GM13977 (cell line): ENCODE results near the gene GSN.

Source experiments
- DNase-seq: peaks from one replicate; pipeline ENCODE4 v3.0.0; 2012; ENCODE audit warnings: low spot score
- in situ Hi-C: fragments of 300-500 bp; cut with MboI; formaldehyde crosslinking; loops from one replicate; pipeline ENCODE4 v1.12.0; 2022; ENCODE audit warnings: low sequenced_read_pairs, low pct_unique_long_range_greater_than_20kb, mixed read lengths, inconsistent platforms; ENCODE audit not compliant: unreplicated experiment
- TF ChIP-seq, protein P1 (sequence below): IDR thresholded peaks from 2 replicates; pipeline ENCODE4 v1.5.1; 2012; ENCODE audit warnings: mild to moderate bottlenecking, control low read depth; ENCODE audit not compliant: insufficient read depth; ENCODE audit errors: extremely low read depth, missing control alignments

The GSN gene

DNA sequence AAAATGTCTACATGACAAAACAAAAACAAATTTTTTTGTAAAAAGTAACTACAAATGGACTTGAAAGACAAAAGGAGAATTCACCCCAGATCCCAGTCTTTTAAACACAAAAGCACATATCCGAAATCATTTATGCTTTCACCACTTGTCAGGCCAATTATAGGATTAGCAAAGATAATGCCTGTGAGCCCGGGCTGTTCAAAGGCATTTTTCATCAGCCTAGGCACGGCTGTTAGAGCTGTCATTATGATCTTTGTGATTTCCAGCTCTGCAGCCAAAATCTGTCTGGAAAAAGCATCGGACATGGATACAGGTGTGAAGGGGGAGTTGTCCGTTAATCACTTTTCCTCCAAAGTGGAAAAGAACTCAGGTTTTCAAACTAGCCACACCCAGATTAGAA is 42.7 kb upstream of the GSN start:
- in situ Hi-C loops, result no loop called here

DNA sequence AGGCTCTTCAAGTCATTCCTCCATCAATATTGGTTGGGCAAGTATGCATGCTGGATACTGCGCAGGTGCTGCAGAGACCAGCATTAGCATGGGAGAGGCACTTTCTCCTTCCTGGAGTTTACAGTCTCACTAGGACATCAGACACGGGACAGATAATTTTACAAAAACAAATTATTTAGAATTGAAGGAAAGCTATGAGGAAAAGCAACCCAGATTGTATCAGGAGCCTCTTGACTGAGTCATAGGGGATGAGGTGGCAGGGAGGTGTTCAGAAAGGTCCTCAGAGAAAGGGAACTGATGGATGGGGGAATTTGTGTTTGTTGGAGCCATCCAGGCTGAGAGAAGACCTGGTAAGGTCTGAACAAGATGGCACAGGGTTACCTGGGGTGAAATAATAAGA is 41.8 kb upstream of the GSN start:
- TF ChIP-seq, protein P1, sequence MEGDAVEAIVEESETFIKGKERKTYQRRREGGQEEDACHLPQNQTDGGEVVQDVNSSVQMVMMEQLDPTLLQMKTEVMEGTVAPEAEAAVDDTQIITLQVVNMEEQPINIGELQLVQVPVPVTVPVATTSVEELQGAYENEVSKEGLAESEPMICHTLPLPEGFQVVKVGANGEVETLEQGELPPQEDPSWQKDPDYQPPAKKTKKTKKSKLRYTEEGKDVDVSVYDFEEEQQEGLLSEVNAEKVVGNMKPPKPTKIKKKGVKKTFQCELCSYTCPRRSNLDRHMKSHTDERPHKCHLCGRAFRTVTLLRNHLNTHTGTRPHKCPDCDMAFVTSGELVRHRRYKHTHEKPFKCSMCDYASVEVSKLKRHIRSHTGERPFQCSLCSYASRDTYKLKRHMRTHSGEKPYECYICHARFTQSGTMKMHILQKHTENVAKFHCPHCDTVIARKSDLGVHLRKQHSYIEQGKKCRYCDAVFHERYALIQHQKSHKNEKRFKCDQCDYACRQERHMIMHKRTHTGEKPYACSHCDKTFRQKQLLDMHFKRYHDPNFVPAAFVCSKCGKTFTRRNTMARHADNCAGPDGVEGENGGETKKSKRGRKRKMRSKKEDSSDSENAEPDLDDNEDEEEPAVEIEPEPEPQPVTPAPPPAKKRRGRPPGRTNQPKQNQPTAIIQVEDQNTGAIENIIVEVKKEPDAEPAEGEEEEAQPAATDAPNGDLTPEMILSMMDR, result no peak
- in situ Hi-C loops, result no loop called here
- no peak for DNase-seq

More for the DNA sequence above, 42.7 kb upstream of the GSN start:
- no peak for DNase-seq
- TF ChIP-seq, protein P1, result no peak

DNA sequence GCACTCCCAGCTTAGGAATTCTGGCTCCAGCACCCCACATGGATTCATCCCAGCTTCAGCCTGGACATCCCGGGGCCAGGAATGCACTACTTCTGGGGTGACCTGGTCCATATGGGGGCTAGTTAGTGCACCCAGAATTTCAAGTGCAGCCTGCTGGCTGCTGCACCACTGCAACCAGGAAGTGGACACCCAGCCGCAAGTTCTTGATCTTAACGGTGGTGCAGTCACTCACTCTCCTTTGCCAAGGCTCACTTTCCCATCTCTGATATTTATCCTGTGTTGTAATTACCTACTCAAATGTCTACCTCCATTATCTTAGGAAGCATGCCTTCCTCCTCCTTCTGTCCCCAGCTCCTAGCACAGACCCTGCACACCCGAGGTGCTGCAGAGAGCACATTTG is 40.1 kb upstream of the GSN start:
- in situ Hi-C loops, result no loop called here
- TF ChIP-seq, protein P1, result no peak
- DNase-seq, result no peak

DNA sequence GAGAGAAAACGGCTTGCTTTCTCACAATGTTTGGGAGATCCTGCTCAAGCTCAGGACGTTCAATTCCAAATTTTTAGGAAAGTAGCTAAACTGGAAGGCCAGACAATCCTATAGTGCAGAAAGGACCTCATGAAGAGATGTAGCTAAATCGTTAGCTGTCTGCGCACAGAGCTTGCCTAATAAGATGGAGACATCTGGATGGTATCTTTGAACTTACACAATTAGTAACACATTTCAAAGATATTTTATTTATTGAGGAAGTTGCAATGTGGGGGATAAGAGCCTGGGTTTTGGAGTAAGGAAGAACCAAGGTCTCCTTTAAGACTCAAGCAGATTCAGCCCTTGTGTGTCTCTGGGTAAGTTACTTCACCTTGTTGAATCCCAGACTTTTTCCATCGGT is 37.7 kb upstream of the GSN start:
- DNase-seq, result no peak
- in situ Hi-C loops, result no loop called here
- TF ChIP-seq, protein P1, result no peak

DNA sequence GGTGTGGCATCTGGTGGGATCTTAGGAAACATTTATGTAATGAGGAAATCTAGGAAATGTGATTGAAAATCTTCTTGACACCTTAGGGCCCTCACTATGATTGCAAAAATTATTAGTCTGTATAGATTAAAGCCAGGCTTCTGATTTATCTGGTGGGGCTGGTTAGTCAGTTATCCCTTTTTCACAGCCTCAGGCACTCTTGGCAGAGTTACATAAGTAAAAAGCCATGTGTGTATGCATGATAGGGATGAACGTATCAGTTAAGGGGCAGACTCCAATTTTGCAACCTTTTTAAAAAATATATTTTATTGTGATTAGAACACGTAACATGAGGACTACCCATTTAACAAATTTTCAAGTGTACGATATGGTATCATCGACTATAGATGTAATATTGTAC is 35.7 kb upstream of the GSN start:
- no peak for DNase-seq
- in situ Hi-C loops, result no loop called here
- TF ChIP-seq, protein P1, result no peak

DNA sequence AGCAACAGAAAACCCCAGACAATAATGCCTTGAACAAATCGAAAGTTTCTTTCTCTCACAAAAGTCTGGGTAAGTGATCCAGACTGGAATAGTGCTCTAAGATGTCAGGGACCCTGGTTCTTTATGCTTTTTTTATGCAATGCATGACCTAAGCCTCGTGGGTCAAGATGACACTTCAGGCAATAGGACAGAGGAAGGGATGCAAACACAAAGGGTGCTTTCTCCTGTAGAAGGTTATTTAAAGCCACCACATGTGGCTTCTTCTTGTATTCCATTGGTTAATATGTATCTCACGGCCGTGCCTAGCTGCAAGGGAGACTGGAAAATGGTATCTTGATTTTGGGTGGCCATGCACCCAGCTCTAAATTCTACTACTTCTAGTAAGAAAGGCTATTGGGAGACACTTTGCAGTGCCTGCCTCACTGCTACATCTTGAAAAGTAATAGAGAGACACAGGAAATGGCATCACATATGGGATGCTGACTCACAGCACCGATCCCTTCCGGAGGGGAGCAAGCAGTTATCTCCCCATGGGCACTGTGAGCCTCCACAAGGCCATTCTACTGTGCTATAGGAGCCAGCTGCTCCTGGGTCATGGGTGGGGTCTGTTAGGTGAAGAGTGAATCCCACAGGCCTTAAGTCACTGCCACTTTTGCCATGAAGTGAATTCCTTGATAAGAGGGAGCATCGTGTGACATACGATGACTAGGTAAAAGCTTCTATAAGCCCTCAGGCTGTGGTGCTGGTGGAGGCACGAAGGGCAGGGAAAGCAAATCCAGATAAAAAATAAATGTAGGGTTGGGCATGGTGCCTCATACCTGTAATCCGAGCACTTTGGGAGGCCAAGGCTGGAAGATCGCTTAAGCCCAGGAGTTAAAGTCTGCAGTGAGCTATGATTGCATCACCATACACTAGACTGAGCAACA is 33.8 kb upstream of the GSN start:
- TF ChIP-seq, protein P1, result no peak
- in situ Hi-C loops, result no loop called here
- DNase-seq, result no peak
